Prostate gland (tissue), 2 donors: ENCODE measurements around the gene BABAM2. TPM values are rescaled to one million over a fixed set of nuclear protein-coding genes. Genes with fewer than 3 reads are reported as not detected.

Source experiments
- DNase-seq: peaks from one replicate; pipeline ENCODE4 v3.0.0-alpha.2; 2019; ENCODE audit warnings: low spot score
- H3K27ac ChIP-seq, 2 donors: fragments of 200-600 bp; sonication (generic); 2 replicates each; pipeline ENCODE4 v1.5.1; 2017 to 2019
- H3K27me3 ChIP-seq: fragments of 200-600 bp; sonication (generic); replicated peaks from 2 replicates; pipeline ENCODE4 v1.5.1; 2019; ENCODE audit not compliant: insufficient read depth
- H3K36me3 ChIP-seq, 2 donors: fragments of 200-600 bp; sonication (generic); 1 replicate in 1 of 2; 2 replicates in 1 of 2; pipeline versions ENCODE4 v1.5.1 to v1.8.1; 2017 to 2019
- H3K4me1 ChIP-seq: fragments of 200-600 bp; sonication (generic); replicated peaks from 2 replicates; pipeline ENCODE4 v1.5.1; 2019
- H3K4me3 ChIP-seq, 2 donors: fragments of 200-600 bp; sonication (generic); 2 replicates each; pipeline ENCODE4 v1.5.1; 2017 to 2019
- H3K9me3 ChIP-seq: fragments of 200-600 bp; sonication (generic); 2 replicates; pipeline ENCODE4 v1.5.1; 2017
- CTCF ChIP-seq, 4 experiments: fragments of 200-600 bp in 2 of 4; fragments of 450-650 bp in 2 of 4; sonication (generic) in 2 of 4; IDR thresholded peaks; 1 replicate in 3 of 4; 2 replicates in 1 of 4; pipeline ENCODE4 v1.5.1; 2016 to 2019; ENCODE audit warnings: antibody characterized with exemption in 4 of 4, mild to moderate bottlenecking in 2 of 4, moderate library complexity in 2 of 4
- POLR2A ChIP-seq: fragments of 450-650 bp; IDR thresholded peaks from one replicate; pipeline ENCODE4 v1.6.1; 2016; ENCODE audit warnings: antibody characterized with exemption, mild to moderate bottlenecking
- POLR2AphosphoS5 ChIP-seq: sonication (generic); formaldehyde crosslinking; IDR thresholded peaks from one replicate; pipeline ENCODE4 v1.6.1; 2017; ENCODE audit warnings: antibody characterized with exemption
- WGBS: methylation state at CpG from one replicate; pipeline ENCODE4 v1.1.5; 2018; 5-methylcytosine and 5-hydroxymethylcytosine counted together
- intact Hi-C: fragments of 100-400 bp; cut with DNase I; formaldehyde crosslinking; loops from one replicate; pipeline ENCODE4 v1.14.2; 2022
- total RNA-seq, 2 donors: library from RNA; depleted of rRNA; stranded (reverse); fragments of >200 nt; gene quantifications; one replicate each; pipeline ENCODE4 v1.1.0, GENCODE V29; 2016

The BABAM2 gene
- total RNA-seq, 2 donors from 2014 or later: 35.8 to 37.3 TPM

GRCh38 chr2:28347193-28347592, 456.7 kb downstream of the BABAM2 start:
- H3K27me3 ChIP-seq: no peaks in the 10 kb centered on the region
- no peak for DNase-seq
- TF ChIP-seq POLR2A (no peak), POLR2AphosphoS5 (no peak), CTCF (IDR thresholded peaks at IDR 0.05) (no peak)
- H3K4me3 ChIP-seq: no peak overlapping the region
- 96% methylated on average over 6 of the region's 6 CpGs for WGBS
- no peak overlapping the region for H3K27ac ChIP-seq
- intact Hi-C loops: loop anchor here (5.0 kb wide), 1 partner anchor 40 kb away; no protein-coding TSS in a partner anchor
- no peaks in the 10 kb centered on the region for H3K9me3 ChIP-seq
- H3K36me3 ChIP-seq: no peaks in the 10 kb centered on the region
- H3K4me1 ChIP-seq: peaks cover 5% of the 10 kb centered on the region

- whole genome bisulfite sequencing: 87% methylated on average over 9 of the region's 9 CpGs
- no peak for TF ChIP-seq CTCF (IDR thresholded peaks at IDR 0.05)
- TF ChIP-seq POLR2A: no peak
- no peak for TF ChIP-seq POLR2AphosphoS5
These were observed 457.1 kb downstream of the BABAM2 start for GRCh38 chr2:28347596-28347995.

GRCh38 chr2:28348149-28348567, 457.6 kb downstream of the BABAM2 start:
- H3K4me3 ChIP-seq: no peak overlapping the region
- intact Hi-C loops: loop anchor here (5.0 kb wide), 1 partner anchor 39 kb away; no protein-coding TSS in a partner anchor
- no peak for DNase-seq
- 59% methylated on average over 10 of the region's 10 CpGs for WGBS
- H3K36me3 ChIP-seq: no peaks in the 10 kb centered on the region
- H3K27ac ChIP-seq: no peak overlapping the region
- no peaks in the 10 kb centered on the region for H3K27me3 ChIP-seq
- H3K4me1 ChIP-seq: no peaks in the 10 kb centered on the region
- TF ChIP-seq POLR2A: no peak
- TF ChIP-seq POLR2AphosphoS5: no peak
- TF ChIP-seq CTCF (IDR thresholded peaks at IDR 0.05): no peak
- H3K9me3 ChIP-seq: no peaks in the 10 kb centered on the region

More at GRCh38 chr2:28347596-28347995, 457.1 kb downstream of the BABAM2 start:
- intact Hi-C loops: loop anchor here (5.0 kb wide), 1 partner anchor 40 kb away; no protein-coding TSS in a partner anchor
- no peaks in the 10 kb centered on the region for H3K36me3 ChIP-seq
- no peak overlapping the region for H3K4me3 ChIP-seq
- H3K9me3 ChIP-seq: no peaks in the 10 kb centered on the region
- peaks cover 4% of the 10 kb centered on the region for H3K4me1 ChIP-seq
- no peaks in the 10 kb centered on the region for H3K27me3 ChIP-seq
- no peak for DNase-seq
- H3K27ac ChIP-seq: no peak overlapping the region

- no peaks in the 10 kb centered on the region for H3K27me3 ChIP-seq
- H3K27ac ChIP-seq: no peak overlapping the region
- DNase-seq: no peak
- no peaks in the 10 kb centered on the region for H3K4me1 ChIP-seq
- intact Hi-C loops: loop anchor here (5.0 kb wide), 1 partner anchor 38 kb away; no protein-coding TSS in a partner anchor
- no peak overlapping the region for H3K4me3 ChIP-seq
- H3K36me3 ChIP-seq: no peaks in the 10 kb centered on the region
- no peaks in the 10 kb centered on the region for H3K9me3 ChIP-seq
- 95% methylated on average over 11 of the region's 11 CpGs for WGBS
- no peak for TF ChIP-seq CTCF (IDR thresholded peaks at IDR 0.05)
- no peak for TF ChIP-seq POLR2A
- TF ChIP-seq POLR2AphosphoS5: no peak
These were observed 458.4 kb downstream of the BABAM2 start for GRCh38 chr2:28348921-28349320.

- H3K27me3 ChIP-seq: no peaks in the 10 kb centered on the region
- H3K9me3 ChIP-seq: no peaks in the 10 kb centered on the region
- H3K27ac ChIP-seq: no peak overlapping the region
- intact Hi-C loops: loop anchor here (5.0 kb wide), 1 partner anchor 38 kb away; no protein-coding TSS in a partner anchor
- no peak for TF ChIP-seq POLR2A
- TF ChIP-seq CTCF (IDR thresholded peaks at IDR 0.05): no peak
- no peak for TF ChIP-seq POLR2AphosphoS5
- H3K4me1 ChIP-seq: no peaks in the 10 kb centered on the region
- 87% methylated on average over 11 of the region's 11 CpGs for WGBS
- DNase-seq: no peak
- no peak overlapping the region for H3K4me3 ChIP-seq
- H3K36me3 ChIP-seq: no peaks in the 10 kb centered on the region
These were observed 459.1 kb downstream of the BABAM2 start for GRCh38 chr2:28349546-28350165.
